ENCODE measurements around the gene CLINT1.
"Not testable (repeated sequence)": the region's sequence is repeated elsewhere in the genome, so short reads cannot be mapped to it uniquely, and the experiment has no call there.

The CLINT1 gene

DNA sequence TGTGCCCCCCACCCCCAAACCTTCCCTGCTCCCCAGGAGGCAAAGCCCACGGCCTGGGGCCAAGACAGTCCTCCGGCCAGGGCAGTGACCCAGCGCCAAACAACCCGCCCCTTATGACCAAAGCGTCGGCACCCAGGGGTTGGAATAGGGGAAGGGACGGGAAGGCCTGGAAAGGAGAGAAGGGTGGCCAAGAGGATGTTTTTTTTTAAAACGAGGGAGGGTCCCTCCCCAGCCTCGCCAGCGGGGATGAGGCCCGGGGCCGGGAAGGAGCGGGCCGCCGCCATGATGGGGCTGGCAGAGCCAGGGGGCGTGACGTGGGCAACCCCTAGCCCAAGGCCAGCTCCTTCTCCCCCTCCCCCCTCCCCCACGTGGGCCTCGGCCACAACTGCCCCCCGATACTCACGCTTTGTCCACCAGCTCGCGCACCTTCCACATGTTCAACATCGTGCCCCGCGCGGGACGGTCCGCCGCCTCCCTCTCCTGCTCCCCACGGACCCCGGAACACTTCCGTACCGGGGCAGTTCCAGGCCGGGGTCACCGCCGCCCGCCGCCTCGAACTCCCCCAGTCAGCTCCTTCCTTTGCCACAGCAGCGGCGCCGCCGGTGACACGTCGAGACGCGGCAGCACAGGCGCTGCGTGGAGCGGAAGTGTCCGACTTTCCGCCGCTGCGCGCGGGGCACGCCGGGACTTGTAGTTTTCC lies at the start of gene CLINT1:
Gene CLINT1, minus strand, starts transcription at position 619 of the 700 bp plus-strand sequence. Its CDS starts 175 bp downstream, at position 444.
- peak; percentile 71 for DNase-seq (ENCODE audit: low spot score)

DNA sequence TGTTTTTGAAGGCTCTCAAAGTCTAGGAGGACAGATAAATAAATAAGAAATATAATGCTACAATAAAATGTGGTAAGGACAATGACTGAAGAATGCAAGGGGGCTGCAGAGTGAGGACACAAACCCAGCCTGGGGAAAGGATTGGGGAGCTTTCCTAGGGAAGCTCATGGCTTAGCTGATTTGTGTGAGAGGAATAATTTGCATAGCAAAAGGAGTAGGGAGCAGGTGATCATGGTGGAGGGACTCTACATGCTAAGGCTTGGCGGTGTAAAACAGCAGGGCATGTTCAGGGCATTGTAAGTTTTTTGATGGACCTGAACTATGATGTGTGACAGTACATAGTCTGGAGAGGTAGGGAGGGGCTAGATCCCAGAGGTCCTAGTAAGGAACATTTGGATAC lies 49.5 kb upstream of the CLINT1 start:
- DNase-seq (ENCODE audit: low spot score): no peak

DNA sequence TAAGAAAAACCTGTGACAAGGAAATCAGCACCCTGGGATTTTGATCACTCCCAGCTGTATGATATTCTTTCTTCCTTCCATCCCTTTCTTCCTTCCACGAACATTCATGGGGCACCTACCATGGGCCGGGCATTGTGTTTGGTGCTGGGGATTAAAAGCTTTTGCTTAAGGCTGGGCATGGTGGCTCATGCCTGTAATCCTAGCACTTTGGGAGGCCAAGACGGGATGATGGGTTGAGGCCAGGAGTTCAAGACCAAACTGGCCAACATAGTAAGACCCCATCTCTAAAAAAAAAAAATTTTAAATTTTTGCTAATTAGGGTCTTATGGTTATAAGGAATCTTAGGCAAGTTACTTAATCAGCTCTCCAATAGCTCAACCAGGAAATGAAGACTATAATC lies 48.5 kb upstream of the CLINT1 start:
- DNase-seq (ENCODE audit: low spot score): no peak

- DNase-seq (ENCODE audit: low spot score): no peak
Observed at GRCh38 chr5:157903117-157903450, 44.1 kb upstream of the CLINT1 start.

DNA sequence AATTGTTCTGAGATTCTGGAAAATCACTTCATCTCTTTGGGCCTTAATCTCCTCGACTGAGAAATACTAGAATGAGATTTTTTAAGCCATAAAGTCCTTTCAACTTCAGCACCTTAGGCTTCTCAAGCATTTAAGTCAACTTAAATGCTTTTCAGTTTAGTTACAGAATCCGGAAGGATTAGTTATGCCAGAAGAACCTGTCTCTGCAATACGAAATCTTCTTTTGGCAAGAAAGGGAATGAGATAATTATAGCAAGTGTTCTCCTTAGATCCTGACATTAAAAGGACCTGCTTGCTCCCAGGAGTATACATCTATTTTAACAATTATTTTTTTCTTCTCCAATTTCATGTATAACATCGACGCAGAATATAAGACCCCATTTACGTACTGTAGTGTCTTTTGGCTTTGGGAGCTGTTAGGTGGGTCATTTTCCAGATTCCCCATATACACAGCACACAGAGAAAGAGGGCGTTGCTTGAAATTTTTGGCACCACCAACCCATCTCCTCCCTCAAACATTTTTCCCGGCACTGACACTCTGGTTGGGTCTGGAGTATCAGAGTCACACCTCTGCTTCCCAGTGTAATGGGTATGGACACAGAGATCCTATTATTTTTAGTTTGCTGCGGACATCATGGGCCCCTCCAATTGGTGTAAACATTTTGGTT lies 43.6 kb upstream of the CLINT1 start:
- DNase-seq (ENCODE audit: low spot score): no peak

DNA sequence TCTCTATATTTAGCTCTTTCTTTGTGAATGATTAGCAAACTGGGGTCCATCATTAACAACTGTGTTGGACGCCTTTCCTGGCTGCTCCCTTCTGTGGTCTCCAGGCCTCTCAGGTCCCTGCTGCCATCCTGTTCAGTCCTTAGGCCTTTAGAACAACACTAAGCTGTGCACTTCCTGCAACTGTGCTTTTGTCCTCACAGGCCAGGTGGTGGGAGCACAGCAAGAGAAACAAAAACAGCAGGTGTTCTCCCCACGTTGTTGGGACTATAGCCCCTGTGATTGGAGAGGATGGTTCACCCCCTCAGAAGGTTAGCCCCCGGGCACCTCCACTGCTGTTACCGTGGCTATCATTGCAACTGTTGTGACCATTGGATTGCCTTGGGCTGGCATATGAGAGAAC lies 41.7 kb upstream of the CLINT1 start:
- no peak for DNase-seq (ENCODE audit: low spot score)

DNA sequence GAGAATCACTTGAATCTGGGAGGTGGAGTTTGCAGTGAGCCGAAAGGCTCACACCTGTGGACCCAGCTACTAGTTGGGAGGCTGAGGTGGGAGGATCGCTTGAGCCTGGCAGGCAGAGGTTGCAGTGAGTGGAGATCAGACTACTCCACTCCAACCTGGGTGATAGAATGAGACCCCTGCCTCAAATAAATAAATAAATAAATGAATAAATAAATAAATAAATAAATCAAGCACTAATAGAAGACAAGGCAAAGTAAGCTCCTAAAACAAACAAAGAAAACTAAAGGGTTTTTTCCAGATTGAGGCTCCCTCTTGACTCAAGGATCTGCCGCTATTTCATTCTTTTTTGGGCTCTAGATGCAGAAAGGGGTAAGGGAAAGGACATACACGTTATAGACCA lies 34.7 kb upstream of the CLINT1 start:
- no peak for DNase-seq (ENCODE audit: low spot score)

- no peak for DNase-seq (ENCODE audit: low spot score)
Observed at GRCh38 chr5:157892974-157893373, 34.0 kb upstream of the CLINT1 start.

DNA sequence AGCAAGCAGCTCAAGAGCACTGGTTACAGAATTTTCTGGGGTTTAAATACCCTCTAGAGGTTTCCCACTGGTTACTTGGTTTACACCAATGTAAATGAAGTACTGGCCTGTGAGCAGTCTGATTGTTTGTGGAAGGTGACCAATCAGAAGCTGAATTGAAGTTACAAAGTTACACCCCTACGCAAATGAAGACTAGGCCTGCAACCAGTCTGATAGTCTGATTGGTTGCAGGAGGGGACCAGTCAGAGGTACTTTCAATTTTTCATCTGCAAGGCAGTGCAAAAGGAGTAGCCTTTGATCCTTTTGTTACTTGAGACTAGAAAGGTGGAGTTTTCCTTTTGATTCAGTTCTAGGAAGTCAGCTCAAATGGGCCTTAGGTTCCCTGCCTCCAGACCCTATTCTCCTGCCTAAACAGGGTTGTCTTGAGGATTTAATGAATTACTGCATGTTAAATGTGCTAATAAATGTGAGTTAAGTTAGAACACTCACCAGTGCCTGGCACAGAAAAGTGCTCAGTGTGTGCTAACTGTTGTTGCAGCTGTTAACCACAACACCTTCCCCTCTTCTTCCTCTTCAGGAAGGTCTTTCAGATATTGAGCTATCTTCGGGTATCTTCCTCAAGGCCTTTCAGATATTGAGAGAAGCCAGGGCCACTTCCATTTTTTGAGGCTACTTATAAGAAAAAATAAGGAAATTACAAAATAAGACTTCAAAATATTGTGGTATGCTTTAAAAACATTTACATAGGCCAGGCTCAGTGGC lies 32.1 kb upstream of the CLINT1 start:
- DNase-seq (ENCODE audit: low spot score): no peak

- DNase-seq (ENCODE audit: low spot score): no peak
Observed at GRCh38 chr5:157888814-157889532, 30.0 kb upstream of the CLINT1 start.

DNA sequence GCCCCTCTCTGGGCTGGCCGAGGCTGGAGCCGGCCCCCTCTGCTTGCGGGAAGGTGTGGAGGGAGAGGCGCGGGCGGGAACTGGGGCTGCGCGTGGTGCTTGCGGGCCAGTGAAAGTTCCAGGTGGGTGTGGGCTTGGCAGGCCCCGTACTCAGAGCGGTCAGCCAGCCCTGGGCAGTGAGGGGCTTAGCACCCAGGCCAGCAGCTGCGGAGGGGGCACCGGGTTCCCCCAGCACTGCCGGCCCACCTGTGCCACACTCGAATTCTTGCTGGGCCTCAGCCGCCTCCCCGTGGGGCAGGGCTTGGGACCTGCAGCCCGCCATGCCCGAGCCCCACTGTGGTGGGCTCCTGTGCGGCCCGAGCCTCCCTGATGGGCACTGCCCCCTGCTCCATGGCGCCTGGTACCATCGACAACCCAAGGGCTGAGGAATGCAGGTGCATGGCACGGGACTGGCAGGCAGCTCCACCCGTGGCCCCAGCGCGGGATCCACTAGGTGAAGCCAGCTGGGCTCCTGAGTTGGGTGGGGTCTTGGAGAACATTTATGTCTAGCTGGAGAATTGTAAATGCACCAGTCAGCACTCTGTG lies 27.9 kb upstream of the CLINT1 start:
- no peak for DNase-seq (ENCODE audit: low spot score)

- DNase-seq (ENCODE audit: low spot score): not testable (repeated sequence)
Observed at GRCh38 chr5:157885051-157885450, 26.1 kb upstream of the CLINT1 start.

DNA sequence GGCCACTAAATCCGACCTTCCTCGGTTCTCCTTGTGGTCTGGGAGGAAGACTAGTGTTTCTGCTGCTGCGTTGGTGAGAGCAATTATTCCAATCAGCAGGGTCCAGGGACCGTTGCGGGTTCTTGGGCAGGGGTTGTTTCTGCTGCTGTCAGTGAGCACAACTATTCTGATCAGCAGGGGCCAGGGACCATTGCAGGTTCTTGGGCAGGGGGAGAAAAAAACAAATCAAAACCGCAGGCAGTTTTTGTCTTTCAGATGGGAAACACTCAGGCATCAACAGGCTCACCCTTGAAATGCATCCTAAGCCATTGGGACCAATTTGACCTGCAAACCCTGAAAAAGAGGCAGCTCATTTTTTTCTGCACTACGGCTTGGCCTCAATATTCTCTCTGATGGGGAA lies 22.6 kb upstream of the CLINT1 start:
- not testable (repeated sequence) for DNase-seq (ENCODE audit: low spot score)

- DNase-seq (ENCODE audit: low spot score): no peak
Observed at GRCh38 chr5:157877821-157878220, 18.9 kb upstream of the CLINT1 start.

- no peak for DNase-seq (ENCODE audit: low spot score)
Observed at GRCh38 chr5:157874861-157875260, 15.9 kb upstream of the CLINT1 start.

DNA sequence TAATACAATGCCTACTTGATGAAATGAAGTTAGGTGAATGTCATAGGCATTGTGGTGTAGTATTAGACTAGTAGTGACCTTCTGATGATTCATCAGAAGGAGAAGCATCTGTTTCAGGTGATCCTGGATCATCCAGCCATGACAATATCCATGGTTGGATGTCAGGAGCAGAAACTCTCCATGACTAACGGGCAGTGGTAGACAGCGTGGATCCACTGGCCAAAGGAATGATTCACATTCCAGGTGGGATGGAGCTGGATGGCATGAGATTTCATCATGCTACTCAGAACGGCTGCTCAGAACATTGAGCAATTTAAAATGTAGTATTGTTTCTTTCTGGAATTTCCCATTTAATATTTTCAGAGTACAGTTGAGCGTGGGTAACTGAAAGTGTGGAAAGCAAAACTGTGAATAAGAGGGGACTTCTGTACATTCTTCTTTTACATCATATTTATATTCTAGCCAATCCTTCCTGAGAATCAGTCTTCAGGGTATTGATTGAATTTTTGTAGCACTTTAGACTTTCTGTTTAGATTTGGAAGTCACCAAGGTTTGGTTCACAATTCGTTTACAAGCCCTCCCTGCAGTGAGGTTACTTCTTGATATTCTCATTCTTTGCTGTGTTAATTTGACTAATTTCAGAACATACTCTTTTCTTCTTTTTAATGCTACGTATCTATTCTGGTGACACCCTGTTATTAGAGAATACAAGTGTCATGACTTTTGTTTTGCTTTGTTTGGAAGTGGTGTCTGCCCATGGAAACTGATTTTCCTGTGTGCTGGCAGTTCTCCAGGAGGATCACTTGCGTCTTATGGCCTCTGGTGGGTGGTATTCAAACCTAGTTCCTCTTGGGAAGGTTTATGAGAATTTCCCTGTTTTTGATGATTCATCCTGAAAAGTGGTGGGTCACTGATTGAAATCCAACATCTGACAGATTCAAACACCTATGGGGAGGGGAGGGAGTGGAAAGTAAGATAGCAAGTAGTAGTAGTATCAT lies 12.2 kb upstream of the CLINT1 start:
- no peak for DNase-seq (ENCODE audit: low spot score)

DNA sequence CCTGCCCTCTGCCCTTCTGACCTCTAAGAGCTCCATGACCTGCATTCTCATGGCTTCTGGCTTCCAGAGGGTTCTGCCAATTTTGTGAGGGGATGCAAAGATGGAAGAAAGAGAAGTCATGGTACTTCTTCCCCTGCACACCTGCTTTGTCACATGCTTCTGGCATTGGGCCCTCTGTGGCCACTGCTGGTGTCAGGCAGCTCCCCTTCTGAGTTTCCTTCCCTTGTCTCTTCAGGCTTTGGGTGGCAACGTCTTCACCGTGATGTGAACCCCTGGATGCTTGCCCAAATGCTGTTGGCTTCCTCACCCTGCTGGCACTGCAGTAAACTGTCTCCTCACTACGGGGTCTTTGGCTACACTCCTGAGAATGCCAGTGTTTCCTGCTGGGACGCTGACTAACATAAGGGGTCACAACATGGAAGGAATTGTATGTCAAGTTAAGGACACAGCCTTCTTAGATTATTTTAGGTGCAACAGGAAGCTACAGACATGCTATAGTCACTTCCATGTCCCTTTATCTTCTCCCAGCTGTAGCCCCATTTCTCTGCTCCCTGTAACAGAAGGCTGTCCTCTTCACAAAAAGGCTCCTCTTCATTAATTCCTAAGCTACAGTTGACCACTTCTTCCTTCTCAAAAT lies 8.9 kb upstream of the CLINT1 start:
- DNase-seq (ENCODE audit: low spot score): no peak

- no peak for DNase-seq (ENCODE audit: low spot score)
Observed at GRCh38 chr5:157866536-157866935, 7.6 kb upstream of the CLINT1 start.

DNA sequence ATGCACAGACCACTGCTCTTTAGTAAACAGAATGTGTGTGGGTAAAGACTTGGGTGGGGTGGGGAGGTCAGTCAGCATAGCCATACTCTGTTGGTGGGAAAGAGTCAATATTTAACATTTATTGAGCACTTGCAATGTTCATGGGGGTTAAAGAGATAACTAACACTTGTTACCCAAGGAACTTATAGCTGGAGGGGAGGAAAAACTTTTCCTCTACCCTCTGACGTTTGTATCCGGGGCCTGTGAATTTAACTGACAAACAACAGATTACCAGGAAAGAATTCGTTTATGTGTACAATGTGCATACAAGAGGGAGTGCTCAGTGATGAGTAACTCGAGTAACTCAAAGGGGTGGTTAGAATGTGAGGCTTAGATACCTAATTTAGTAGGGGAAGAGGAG lies 6.8 kb upstream of the CLINT1 start:
- DNase-seq (ENCODE audit: low spot score): no peak

- no peak for DNase-seq (ENCODE audit: low spot score)
Observed at GRCh38 chr5:157864067-157864466, 5.1 kb upstream of the CLINT1 start.
